ENCODE results near the gene PTPRN.
"Not testable (repeated sequence)": the region's sequence is repeated elsewhere in the genome, so short reads cannot be mapped to it uniquely, and the experiment has no call there.

Gene PTPRN

GRCh38 chr2:219312683-219313263 is 3.6 kb upstream of the PTPRN start:
- peak in 1 of 42 donors; percentile 4 for DNase-seq

GRCh38 chr2:219308142-219309101 is 779 bp downstream of the PTPRN start:
- peak in 33 of 42 donors; percentile 40 to 82 (median 61) for DNase-seq
- intact Hi-C loops (cut with DNase I), result no loop called here

More at GRCh38 chr2:219312683-219313263, 3.6 kb upstream of the PTPRN start:
- intact Hi-C loops (cut with DNase I), result not testable (repeated sequence)

DNA sequence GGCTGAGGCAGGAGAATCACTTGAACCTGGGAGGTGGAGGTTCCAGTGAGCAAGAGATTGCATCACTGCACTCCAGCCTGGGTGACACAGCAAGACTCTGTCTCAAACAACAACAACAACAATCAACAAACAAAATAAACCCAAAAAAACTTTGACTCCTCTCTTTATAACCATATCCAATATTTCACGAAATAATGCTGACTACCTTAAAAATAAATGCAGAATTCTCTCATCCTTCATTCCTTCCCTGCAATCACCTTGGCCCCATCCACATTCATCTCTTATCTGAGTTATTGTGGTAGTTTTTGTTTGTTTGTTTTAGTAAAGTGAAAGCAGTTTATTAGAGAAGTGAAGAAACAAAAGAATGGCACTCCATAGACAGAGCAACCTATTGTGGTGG is 3.2 kb downstream of the PTPRN start:
- DNase-seq, result no peak
- intact Hi-C loops (cut with DNase I), result no loop called here

- DNase-seq, result no peak
- intact Hi-C loops (cut with DNase I), result no loop called here
Observed at GRCh38 chr2:219304223-219304622, 5.0 kb downstream of the PTPRN start.

DNA sequence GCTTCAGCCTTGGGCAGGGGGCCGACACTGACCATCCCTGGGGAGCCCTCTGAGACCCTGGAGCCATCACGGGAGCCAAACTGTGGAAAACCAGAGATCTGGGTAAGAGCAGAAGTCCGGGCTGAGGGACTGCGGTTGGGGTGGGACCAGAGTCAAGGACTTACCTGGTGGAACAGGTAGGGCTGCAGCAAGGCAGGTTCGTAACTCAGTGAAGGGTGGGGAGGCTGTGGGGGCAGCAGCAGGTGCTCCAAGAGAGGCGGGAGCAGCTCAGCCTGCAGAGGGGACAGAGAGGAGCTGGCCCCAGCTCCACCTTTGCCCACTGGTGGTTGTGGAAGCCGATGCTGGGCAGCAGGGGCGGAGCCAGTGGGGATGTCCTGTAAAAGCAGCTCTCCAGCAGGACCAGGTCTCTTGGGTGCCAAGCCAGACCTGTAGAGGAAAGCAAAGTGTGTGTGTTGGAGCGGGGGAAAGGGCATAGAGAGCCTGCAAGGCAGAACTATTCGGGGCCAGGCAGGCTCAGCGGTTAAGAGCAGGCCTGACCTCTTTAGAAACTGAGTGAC is 6.7 kb downstream of the PTPRN start:
- intact Hi-C loops (cut with DNase I), result no loop called here
- DNase-seq, result peak in 1 of 42 donors; percentile 29

DNA sequence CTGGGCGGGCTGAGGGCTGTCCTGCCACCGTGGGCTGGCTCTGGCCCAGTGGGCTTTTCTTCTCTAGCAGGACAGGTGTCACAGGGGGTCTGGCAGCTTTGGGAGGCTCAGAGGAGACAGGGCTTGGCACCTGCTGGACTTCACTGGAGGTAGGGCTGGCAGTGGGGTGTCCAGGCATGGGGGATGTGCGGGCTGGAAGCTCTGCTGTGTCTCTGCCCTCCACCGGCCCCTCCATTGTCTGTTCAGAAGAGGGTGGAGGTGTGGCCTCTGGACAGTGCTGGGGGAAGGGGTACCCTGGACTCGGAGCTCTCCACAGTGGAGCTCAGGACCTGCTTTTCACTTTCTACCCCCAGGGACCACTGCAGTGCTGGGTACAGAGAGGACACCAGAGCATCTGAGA is 9.2 kb downstream of the PTPRN start:
- peak in 2 of 42 donors; percentile 19 to 36 for DNase-seq
- intact Hi-C loops (cut with DNase I), result no loop called here

GRCh38 chr2:219299372-219299760 is 9.8 kb downstream of the PTPRN start:
- intact Hi-C loops (cut with DNase I), result loop anchor here (5.0 kb wide), 2 partner anchors 72 to 137 kb away; partner anchors contain the start of genes ANKZF1, ATG9A and NHEJ1
- peak in 2 of 42 donors; percentile 33 to 37 for DNase-seq

GRCh38 chr2:219298759-219299371 is 10.3 kb downstream of the PTPRN start:
- intact Hi-C loops (cut with DNase I), result loop anchor here (5.0 kb wide), 2 partner anchors 72 to 137 kb away; partner anchors contain the start of genes ANKZF1, ATG9A and NHEJ1
- peak; percentile 73 to 97 (median 91) for DNase-seq

- intact Hi-C loops (cut with DNase I), result loop anchor here (5.0 kb wide), 2 partner anchors 71 to 136 kb away; partner anchors contain the start of genes ANKZF1, ATG9A and NHEJ1
- peak in 2 of 42 donors; percentile 25 to 30 for DNase-seq
Observed at GRCh38 chr2:219297766-219298456, 11.3 kb downstream of the PTPRN start.

DNA sequence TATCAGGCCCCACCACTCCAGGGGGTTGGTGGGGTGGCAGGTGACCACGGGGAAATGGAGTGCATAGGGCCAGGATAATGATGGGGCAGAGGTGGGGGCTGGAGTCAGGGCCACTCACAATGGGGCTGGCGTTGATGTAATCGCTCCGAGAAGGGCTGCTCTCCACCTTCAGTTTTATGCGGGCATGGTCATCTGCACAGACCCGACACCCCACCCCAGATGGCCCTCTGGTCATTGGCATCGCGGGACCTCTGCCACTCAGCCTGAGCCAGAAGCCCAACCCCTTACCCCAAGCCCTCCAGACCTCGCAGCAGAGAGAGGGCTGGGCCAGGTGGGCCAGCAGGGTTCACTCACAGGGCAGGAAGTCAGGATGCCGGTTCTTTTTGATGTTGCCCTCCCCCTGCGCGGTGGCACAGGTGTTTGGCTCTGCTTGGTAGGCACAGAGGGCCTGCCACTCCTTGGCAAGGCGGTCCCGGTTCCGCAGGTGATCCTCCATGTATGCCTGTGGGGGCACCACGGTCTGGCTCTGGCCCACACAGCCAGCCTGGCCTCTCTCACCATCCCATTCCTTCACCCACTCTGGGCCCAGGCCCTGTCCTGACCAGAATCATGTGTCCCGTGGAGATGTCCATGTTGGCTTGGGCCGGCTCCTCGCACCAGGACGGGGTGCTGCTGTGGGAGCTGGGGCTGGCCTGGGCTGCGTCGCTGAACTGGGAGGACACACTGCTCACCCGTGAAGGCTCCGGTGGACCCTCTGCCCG is 12.4 kb downstream of the PTPRN start:
- intact Hi-C loops (cut with DNase I), result loop anchor here (5.0 kb wide), 2 partner anchors 70 to 135 kb away; partner anchors contain the start of genes ANKZF1, ATG9A and NHEJ1
- peak in 3 of 42 donors; percentile 18 to 36 (median 28) for DNase-seq

DNA sequence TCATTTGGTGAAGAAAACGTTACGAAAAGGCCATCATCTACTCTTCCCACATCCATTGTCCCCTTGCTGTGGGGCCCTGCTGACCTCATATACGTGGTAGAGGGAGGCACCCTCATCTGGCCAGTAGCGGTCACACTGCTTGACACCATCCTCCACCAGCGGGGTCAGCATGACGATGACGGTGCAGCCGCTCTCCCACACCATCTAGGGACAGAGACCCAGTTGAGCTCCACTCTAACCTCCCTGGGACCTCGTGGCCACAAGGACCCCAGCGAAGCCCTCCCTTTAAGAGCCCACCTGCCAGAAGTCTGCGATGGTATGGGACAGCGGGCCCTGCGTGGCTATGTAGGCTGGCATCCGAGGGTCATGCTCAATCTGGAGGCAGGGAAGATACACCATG is 13.1 kb downstream of the PTPRN start:
- intact Hi-C loops (cut with DNase I), result loop anchor here (5.0 kb wide), 2 partner anchors 69 to 134 kb away; partner anchors contain the start of genes ANKZF1, ATG9A and NHEJ1
- DNase-seq, result peak in 4 of 42 donors; percentile 13 to 35 (median 26)

DNA sequence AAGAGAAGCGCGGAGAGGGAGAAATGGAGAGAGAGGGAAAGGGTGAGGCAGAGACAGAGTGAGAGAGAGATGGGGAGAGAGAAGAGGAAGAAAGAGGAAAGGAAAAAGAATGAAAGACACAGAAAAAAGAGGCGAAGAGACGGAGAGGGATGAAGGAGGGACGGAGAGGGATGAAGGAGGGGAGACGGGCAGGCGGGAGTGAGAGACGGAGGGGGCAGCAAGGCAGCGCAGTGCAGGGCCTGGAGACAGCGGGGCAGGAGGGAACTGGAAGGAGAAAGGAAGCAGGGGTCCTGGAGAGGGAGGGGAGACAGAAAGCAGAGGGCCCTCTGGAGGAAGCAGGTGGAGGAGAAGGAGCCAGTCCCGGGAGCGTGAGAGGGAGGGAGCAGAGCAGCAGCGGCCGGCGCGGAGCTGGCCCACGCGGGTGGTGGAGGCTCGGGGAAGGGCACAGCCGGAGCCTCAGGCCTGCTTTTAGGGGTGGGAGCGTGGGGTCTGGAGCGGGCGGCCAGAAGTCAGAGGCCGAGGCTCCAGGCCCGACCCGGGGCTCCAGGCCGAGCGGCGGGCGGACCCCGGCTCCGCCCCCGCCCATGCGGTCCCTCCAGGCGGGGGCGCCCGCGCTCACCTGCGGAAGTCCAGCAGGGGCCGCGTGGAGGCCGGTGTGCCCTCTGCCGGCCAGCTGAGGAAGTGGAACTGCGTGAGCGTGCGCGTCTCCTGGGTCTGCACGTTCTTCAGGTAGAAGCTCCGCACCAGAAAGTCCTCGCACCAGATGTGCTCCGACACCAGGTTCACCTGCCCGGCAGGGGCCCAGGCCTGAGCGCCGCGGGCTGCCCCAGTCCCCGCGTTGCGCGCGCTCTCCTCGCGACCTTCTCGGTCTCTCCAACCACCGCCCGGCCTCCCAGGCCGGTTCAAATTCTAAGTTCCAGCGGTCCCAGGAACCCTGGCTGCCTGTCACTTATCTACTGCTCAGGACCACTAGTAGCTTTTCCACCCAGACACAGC is 14.5 kb downstream of the PTPRN start:
- intact Hi-C loops (cut with DNase I), result loop anchor here (2.0 to 5.0 kb wide), 3 partner anchors 16 to 132 kb away; partner anchors contain the start of genes ANKZF1, ATG9A, DNAJB2 and NHEJ1
- DNase-seq, result peak; percentile 56 to 92 (median 84)

- intact Hi-C loops (cut with DNase I), result loop anchor here (2.0 kb wide), 1 partner anchor 15 kb away; the partner anchor contains the start of gene DNAJB2
- DNase-seq, result peak in 5 of 42 donors; percentile 8 to 42 (median 25)
Observed at GRCh38 chr2:219293736-219294231, 15.4 kb downstream of the PTPRN start.

GRCh38 chr2:219292616-219293015 is 16.6 kb downstream of the PTPRN start:
- intact Hi-C loops (cut with DNase I), result no loop called here
- peak in 3 of 42 donors; percentile 17 to 35 (median 32) for DNase-seq

DNA sequence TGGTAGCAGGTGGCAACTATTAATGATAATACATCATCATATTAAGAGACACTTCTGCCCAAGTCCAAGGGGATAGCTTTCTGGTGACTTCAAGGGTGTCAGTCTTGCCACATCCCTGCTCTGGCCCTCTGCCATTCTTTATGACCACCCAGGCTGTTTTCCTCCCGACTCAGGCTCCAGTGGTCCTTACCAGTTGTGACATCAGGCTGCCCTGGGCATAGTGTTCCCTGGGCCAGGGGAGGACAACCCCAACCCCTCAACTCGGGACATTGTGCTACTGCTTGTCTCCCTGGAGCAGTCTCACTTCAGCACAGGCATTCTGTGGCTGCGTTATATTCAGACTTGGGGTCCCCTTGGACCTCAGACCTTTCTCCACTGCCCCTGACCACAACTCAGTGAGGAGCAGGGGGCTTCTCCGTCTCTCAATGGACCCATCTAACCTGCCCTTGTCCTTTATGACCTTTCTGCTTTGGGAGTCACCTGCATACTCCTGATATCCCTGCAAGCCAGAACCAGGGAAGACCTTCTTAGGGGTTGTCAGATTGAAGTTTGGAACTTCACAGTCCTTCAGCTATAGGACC is 17.2 kb downstream of the PTPRN start:
- peak in 6 of 42 donors; percentile 6 to 34 (median 16) for DNase-seq
- intact Hi-C loops (cut with DNase I), result no loop called here

Measured in head of caudate nucleus (tissue), 42 donors.